K562 (cell line): ENCODE data around the gene SPEM2.

Experiments used
- TCF7L2 ChIP-seq: fragments of 150-350 bp; IDR thresholded peaks from 2 replicates; pipeline ENCODE4 v1.6.1; 2016; ENCODE audit warnings: low read depth, mild to moderate bottlenecking, low read length, moderate library complexity
- ZNF830 ChIP-seq: fragments of 250-450 bp; sonication (Bioruptor Pico); IDR thresholded peaks from 2 replicates; pipeline ENCODE4 v1.5.0; 2021; ENCODE audit warnings: mild to moderate bottlenecking

DNA sequence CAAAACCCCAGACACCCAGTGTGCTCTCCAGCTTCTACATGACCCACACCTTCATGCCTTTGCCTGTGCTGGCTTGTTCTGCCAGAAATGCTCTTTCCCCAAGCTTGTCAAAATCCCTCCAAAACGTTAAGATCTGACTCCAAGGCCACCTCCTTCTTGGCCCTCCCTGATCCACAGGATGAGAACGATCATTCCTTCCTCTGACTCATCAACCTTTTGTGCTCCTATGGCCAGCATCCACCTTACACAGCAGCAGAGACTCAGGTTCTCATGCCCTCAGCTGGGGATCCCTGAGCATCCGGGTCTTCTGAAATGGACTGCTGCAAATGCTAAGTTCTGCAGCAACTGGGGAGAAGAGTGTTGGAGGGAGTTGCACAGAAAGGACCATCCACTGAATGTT, 51.1 kb downstream of the SPEM2 start:
- TF ChIP-seq ZNF830 (no peak), TCF7L2 (no peak)
